GM21619 (cell line): ENCODE data around the gene CHD5.

Source experiments
- ATAC-seq: cut with Tn5 transposase; IDR thresholded peaks from one replicate; pipeline ENCODE4 v1.9.1; 2021; ENCODE audit not compliant: unreplicated experiment

CHD5 gene

GRCh38 chr1:6134741-6135510, 45.2 kb downstream of the CHD5 start:
- no peak for ATAC-seq

- ATAC-seq = no peak
Observed at GRCh38 chr1:6134206-6134605, 45.9 kb downstream of the CHD5 start.

- no peak for ATAC-seq
Observed at GRCh38 chr1:6133146-6133895, 46.8 kb downstream of the CHD5 start.

DNA sequence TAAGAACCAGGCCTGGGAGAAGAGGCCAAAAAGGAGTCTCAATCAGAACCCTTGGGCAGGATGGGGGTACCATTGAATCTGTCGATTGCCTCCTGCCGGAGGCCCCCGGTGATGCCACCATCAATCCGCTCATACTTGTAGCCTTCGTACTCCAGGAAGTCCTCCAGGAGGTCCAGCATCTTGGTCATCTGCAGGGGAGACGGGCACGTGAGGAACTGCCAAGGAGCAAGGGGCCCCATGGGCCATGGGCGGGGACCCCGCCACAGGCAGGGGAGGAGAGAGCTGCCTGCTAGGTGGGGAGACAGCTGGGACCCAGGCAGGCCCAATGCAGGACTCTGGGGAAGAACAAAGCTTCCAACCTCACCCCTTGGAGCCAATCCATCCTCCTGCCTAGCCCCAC, 48.6 kb downstream of the CHD5 start:
- no peak for ATAC-seq

GRCh38 chr1:6130596-6130995, 49.5 kb downstream of the CHD5 start:
- ATAC-seq = no peak

GRCh38 chr1:6130036-6130435, 50.1 kb downstream of the CHD5 start:
- ATAC-seq = no peak

DNA sequence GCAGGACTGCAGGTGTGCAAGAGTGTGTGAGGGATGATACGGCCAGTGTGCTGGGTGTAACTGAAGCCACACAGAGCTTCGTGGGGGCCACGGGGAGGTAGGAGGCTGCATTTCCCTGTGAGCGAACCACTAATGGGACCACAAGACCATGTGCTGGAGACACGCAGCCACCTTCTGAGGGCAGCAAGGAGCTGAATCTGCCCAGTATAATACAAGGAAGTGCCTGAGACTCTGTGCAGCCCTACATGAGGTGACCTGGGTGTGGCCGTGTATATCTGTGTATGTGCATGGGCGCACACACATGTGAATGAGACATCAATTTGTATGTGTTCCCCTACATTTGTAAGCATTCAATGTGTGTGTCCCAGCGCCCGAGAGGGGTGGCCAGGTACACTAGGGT, 50.8 kb downstream of the CHD5 start:
- no peak for ATAC-seq

DNA sequence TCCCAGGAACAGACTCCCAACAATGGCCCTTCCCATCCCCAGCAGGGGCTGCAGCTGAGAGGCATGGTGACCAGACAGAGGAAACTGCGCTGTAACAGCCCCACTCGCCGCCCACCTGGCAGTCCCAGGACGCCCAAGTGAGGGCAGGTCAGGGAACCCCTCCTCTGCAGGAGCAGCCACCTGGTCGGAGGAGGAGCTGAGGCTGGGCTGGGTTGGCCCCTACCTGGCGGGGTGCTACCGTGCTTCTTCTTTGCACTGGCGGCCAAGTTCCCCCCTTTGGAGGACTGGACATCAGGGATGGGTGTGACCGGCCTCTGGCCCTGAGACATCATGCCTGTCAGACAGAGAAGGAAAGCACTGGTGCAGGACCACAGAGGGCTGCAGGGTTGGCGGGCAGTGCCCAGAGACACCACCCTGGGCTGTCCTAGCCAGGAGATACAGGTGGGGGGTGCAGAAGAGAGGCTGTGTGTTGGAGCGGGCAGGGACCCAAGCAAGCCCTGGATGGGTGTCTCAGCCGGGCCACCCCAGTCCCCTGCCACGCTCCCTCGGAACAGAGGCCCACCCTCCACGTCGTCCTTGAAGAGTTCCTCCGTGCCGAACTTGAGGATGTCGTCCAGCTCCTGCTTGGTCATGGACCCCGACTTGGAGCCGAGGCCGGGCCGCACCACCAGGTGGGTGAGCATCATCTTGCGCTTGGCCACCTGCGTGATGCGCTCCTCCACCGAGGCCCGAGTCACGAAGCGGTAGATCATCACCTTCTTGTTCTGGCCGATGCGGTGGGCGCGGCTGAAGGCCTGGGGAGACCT, 51.6 kb downstream of the CHD5 start:
- ATAC-seq = no peak

DNA sequence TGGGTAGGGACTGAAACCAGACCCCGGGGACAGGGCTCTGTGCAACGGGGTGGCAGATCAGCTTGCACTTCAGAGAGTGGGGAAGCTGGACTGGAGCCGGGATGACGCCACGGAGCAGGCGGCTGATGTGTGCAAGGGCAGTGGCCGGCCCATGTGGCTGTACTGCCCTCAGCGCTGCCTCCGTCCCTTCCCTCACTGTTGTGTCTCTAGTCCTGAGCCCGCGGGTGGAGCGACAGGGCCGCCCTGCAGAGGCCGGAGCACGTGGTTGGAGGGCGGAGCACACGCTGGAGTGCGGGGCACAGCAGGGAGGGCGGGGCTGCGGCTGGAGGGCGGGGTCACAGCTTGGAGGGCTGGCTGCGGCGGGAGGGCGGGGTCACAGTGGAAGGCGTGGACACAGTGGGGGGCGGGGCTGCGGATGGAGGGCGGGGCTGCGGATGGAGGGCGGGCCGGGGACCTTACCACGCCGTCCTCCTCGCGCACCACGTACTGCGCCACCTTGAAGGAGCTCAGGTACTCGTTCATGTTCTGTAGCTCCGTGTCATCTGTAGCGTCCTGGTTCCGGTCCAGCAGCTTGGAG, 52.4 kb downstream of the CHD5 start:
- ATAC-seq = no peak

GRCh38 chr1:6126521-6127067, 53.5 kb downstream of the CHD5 start:
- ATAC-seq = no peak

DNA sequence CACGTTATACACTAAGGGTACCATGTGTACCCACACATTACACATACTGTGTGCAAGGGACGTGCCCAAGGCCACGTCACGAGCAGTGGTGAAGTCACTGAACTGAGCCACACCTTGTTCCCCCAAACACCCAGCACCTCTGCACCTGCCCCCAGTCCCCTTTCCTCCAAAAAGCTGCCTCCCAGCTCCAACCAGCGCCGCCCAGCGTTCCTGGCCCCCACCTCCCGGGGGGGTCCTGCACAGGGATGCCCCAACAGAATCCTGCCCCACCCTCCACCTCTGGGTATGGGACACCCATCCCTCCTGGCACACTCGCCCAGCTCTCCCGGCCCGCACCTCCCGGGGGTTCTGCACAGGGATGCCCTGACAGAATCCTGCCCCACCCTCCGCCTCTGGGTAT, 54.1 kb downstream of the CHD5 start:
- no peak for ATAC-seq

DNA sequence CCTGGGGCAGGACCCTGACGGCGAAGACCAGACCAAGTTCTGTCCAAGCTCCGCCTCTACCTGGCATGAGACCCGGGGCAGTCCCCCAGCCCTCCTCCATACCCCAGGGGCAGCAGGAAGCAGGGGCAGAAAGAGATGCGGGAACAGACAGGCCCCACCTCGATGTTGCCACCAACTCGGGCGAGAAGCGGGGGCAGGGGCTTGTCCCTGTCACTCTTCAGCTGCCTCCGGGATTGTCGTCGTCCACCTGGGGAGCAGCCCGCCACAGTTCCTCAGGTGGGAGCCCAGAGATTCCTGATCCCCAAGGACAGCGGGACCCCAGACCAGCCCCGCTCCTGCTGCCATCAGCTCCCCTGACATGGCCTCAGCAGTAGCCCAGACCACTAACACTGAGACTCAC, 54.8 kb downstream of the CHD5 start:
- no peak for ATAC-seq

- no peak for ATAC-seq
Observed at GRCh38 chr1:6124746-6125365, 55.3 kb downstream of the CHD5 start.

GRCh38 chr1:6124341-6124740, 55.8 kb downstream of the CHD5 start:
- no peak for ATAC-seq

DNA sequence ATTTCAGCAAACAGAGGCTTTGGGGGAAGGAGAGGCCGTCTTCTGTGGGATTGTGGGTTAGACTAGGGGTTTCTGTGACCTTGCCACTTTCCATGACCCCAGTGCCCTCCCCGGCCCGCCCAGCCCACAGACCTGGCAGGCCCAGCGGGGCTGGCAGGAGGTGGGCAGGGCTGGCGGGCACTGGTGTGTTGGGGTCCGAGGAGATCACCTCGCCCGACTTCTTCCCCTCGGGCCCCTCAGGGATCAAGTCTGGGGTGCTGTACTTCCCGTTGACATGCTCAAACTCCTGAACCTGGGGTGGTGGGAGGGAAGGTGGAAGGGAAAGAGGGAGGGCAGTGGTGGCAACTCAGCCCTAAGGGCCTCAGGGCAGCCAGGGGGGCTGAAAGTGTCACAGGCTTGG, 56.3 kb downstream of the CHD5 start:
- no peak for ATAC-seq

DNA sequence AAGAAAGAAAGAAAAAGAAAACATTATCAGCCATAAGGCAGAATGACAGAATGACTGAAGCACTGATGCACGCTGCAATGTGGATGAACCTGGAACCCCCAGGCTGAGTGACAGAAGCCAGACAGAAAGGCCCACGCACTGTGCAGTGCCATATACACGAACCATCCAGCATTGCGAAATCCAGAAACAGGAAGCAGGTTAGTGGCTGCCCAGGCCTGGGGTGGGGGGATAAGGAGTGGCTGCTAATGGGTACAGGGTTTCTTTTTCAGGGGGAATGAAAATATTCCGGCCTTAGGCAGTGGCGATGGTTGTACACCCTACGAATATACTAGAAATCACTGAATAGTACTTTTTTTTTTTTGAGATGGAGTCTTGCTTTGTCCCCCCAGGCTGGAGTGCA, 57.0 kb downstream of the CHD5 start:
- no peak for ATAC-seq

DNA sequence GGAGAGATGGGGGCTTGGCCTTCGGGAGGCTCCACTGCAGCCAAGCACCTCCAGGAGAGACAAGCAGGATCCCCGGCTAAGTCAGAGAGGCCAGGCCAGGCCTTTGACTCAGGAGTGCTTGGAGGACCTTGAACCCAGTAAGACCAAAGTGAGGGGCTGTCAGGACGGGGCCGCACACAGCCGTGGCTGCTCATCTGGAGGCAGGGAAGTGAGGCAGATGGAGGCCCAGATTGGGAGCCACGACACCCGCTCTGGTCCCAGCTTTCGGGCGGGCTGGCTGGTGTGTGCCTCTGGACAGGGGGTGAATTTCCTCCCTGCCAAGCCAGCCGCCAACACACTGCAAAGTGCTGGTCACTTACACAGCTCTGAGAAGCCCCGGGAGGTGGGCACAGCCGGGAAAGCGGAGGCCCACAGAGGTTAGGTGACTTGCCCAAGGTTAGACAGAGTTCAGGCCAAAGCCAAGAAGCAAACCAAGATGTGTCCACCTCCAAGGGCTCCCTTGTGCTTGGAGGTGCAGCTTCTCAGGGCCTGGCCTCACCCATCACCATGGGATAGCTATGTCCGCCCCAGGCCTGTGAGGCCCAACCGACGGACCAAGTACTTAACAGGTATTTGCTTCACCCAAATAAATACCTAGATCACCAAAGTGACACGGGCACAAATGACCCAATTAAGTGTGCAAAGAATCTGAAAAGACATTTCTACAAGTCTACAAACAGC, 58.3 kb downstream of the CHD5 start:
- no peak for ATAC-seq

DNA sequence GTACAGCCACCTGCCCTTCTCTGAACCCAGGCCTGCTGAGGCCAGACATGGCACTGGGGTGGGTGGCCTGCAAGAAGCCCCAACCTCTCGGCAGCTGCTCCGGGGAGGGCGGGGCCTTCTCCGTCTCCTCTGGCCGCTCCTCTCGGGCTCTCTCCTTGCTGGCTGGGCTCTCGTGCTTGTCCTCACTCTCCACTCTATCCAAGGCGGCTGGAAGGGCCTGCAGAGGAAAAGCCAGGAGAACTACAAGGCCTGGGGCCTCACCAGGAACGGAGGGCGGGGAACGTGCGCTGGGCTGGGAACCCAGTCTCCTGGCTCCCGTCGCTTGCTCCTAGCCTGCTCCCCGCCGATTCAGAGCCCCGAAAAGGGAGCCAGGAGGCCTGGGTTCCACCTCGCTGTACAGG, 59.1 kb downstream of the CHD5 start:
- ATAC-seq = no peak

- ATAC-seq = no peak
Observed at GRCh38 chr1:6118415-6118814, 61.7 kb downstream of the CHD5 start.

DNA sequence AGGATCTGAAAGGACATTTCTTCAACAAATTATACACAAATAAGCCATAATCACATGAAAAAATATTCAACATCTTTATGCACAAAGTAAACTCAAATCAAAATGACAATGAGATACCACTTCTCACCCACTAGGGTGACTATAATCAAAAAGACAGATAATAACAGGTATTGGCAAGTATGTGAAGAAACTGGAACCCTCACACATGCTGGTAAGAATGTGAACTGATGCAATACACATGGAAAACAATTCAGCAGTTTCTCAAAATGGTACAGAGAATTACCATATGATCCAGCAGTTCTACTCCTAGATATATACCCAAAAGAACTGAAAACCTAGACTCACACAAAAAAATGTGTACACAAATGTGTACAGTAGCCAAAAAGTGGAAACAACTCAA, 62.5 kb downstream of the CHD5 start:
- no peak for ATAC-seq
